ENCODE results near the gene MGP.
A peak's percentile ranks its signal among the peaks of the same experiment; 100 is the strongest.

MGP gene

GRCh38 chr12:14885718-14886221, at the start of gene MGP:
Gene MGP (minus strand): TSS chr12:14885854. CDS start chr12:14885791, 63 bp downstream.
- no peak for DNase-seq (ENCODE audit: low read depth in 2 of 2)

GRCh38 chr12:14935031-14935430, 49.4 kb upstream of the MGP start:
- no peak for DNase-seq (ENCODE audit: low read depth in 2 of 2)

- DNase-seq (ENCODE audit: low read depth in 2 of 2): no peak
These were observed 48.9 kb upstream of the MGP start for GRCh38 chr12:14934511-14934910.

GRCh38 chr12:14931791-14932560, 46.3 kb upstream of the MGP start:
- DNase-seq (ENCODE audit: low read depth in 2 of 2): no peak

GRCh38 chr12:14931359-14931758, 45.7 kb upstream of the MGP start:
- no peak for DNase-seq (ENCODE audit: low read depth in 2 of 2)

GRCh38 chr12:14930299-14930698, 44.6 kb upstream of the MGP start:
- DNase-seq (ENCODE audit: low read depth in 2 of 2): no peak

GRCh38 chr12:14928931-14929330, 43.3 kb upstream of the MGP start:
- no peak for DNase-seq (ENCODE audit: low read depth in 2 of 2)

GRCh38 chr12:14927267-14927666, 41.6 kb upstream of the MGP start:
- DNase-seq (ENCODE audit: low read depth in 2 of 2): no peak

- DNase-seq (ENCODE audit: low read depth in 2 of 2): no peak
These were observed 38.9 kb upstream of the MGP start for GRCh38 chr12:14924541-14924940.

GRCh38 chr12:14923944-14924343, 38.3 kb upstream of the MGP start:
- DNase-seq (ENCODE audit: low read depth in 2 of 2): no peak

- DNase-seq (ENCODE audit: low read depth in 2 of 2): no peak
These were observed 35.6 kb upstream of the MGP start for GRCh38 chr12:14921218-14921617.

- no peak for DNase-seq (ENCODE audit: low read depth in 2 of 2)
These were observed 34.9 kb upstream of the MGP start for GRCh38 chr12:14920475-14921126.

GRCh38 chr12:14919455-14919854, 33.8 kb upstream of the MGP start:
- no peak for DNase-seq (ENCODE audit: low read depth in 2 of 2)

GRCh38 chr12:14915736-14916135, 30.1 kb upstream of the MGP start:
- no peak for DNase-seq (ENCODE audit: low read depth in 2 of 2)

- no peak for DNase-seq (ENCODE audit: low read depth in 2 of 2)
These were observed 27.7 kb upstream of the MGP start for GRCh38 chr12:14913381-14913781.

- no peak for DNase-seq (ENCODE audit: low read depth in 2 of 2)
These were observed 25.5 kb upstream of the MGP start for GRCh38 chr12:14911131-14911530.

- DNase-seq (ENCODE audit: low read depth in 2 of 2): peak; percentile 12 to 42
These were observed 24.6 kb upstream of the MGP start for GRCh38 chr12:14910090-14910915.

- DNase-seq (ENCODE audit: low read depth in 2 of 2): no peak
These were observed 22.3 kb upstream of the MGP start for GRCh38 chr12:14907953-14908352.

GRCh38 chr12:14906114-14906513, 20.5 kb upstream of the MGP start:
- DNase-seq (ENCODE audit: low read depth in 2 of 2): no peak

GRCh38 chr12:14905269-14906004, 19.8 kb upstream of the MGP start:
- no peak for DNase-seq (ENCODE audit: low read depth in 2 of 2)

- no peak for DNase-seq (ENCODE audit: low read depth in 2 of 2)
These were observed 19.2 kb upstream of the MGP start for GRCh38 chr12:14904854-14905253.
